ENCODE results near the gene SECTM1.

The SECTM1 gene

DNA sequence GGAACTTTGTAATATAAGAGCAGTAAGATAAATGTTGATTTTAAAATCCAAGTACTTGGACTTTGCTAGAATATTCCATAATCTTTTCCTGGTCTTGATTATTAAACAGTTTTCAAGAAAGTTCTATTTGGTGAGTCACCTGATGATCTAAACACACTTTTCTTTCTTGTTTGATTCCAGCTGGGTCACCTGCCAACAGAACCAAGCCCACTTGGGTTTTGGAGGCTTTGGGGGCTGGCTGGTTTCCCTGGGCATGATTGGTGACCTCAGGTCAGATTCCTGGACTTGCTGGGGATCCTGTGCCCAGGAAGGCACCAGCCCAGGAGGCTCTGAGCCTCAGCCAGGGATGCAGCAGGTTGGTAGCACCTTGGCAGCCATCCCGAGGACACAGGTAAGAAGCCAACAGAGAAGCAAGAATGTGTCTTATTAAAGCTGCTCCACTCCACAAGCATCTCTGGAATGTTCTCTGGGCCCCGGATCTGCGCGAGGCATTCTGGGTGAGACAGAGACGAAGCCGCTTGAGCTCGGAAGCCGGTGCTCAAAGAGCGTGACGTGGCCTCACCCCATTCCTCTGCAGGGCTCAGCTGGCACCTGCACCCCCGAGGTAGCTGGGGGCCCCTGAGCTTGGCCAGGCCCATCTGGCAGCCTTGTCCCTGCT lies 22.3 kb upstream of the SECTM1 start:
- CTCF ChIA-PET = interaction anchor here (0.9 to 1.2 kb wide), 3 partner anchors 11 to 46 kb away, joined by 3 to 4 read pairs (median 4); no protein-coding TSS in a partner anchor
- TF ChIP-seq, protein P1, sequence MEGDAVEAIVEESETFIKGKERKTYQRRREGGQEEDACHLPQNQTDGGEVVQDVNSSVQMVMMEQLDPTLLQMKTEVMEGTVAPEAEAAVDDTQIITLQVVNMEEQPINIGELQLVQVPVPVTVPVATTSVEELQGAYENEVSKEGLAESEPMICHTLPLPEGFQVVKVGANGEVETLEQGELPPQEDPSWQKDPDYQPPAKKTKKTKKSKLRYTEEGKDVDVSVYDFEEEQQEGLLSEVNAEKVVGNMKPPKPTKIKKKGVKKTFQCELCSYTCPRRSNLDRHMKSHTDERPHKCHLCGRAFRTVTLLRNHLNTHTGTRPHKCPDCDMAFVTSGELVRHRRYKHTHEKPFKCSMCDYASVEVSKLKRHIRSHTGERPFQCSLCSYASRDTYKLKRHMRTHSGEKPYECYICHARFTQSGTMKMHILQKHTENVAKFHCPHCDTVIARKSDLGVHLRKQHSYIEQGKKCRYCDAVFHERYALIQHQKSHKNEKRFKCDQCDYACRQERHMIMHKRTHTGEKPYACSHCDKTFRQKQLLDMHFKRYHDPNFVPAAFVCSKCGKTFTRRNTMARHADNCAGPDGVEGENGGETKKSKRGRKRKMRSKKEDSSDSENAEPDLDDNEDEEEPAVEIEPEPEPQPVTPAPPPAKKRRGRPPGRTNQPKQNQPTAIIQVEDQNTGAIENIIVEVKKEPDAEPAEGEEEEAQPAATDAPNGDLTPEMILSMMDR (IDR thresholded peaks at IDR 0.05; ENCODE audit: control extremely low read depth, extremely low read depth, low read depth, missing control alignments) = no peak
- no peak for DNase-seq (ENCODE audit: extremely low spot score)
- POLR2A ChIA-PET = no interaction called here

DNA sequence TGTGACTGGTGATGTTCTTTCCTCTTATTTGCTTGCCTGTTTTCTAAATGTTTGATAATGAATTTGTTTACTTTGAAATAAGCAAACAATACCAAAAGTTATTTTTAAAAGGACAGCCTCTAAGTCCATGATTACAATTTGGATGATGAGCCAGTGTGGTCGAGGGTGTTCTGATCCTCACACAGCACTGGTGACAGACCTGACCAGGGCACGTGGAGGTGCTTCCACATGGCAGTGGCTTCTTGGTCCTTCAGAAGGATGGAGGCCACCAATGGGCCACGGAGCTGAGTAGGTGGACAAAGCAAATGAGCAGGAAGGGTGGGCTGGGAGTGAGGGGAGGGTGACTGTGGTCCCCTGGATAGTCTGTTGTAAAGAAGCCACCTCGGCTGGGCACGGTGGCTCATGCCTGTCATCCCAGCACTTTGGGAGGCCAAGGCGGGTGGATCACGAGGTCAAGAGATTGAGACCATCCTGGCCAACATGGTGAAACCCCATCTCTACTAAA lies 21.3 kb upstream of the SECTM1 start:
- CTCF ChIA-PET = no interaction called here
- TF ChIP-seq, protein P1 (IDR thresholded peaks at IDR 0.05; ENCODE audit: control extremely low read depth, extremely low read depth, low read depth, missing control alignments) = no peak
- DNase-seq (ENCODE audit: extremely low spot score) = no peak
- POLR2A ChIA-PET = no interaction called here

DNA sequence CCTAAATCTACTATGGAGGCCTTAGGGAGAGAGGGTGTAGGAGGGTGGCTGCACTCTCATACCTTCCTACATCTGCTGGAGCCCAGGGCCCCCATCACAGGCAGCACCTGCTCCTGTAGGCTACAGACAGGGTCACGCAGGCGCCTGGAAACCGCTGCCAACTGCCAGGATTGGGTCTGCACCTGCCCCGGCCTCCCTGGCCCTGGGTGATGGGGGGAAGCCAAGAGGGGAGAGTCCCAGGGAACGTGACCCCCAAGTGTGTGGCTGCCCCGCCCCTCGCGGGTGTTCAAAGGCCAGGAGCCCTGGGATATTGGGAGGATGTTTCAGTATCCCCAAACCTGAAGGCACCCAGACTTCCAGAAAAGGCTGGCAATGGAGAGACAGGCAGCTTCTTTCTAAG lies 19.9 kb upstream of the SECTM1 start:
- ChIA-PET CTCF (interaction anchor here (0.9 to 3.9 kb wide), 5 partner anchors 9 to 63 kb away, joined by 3 to 35 read pairs (median 3); partner anchors contain the start of gene UTS2R), POLR2A (no interaction called here)
- DNase-seq (ENCODE audit: extremely low spot score) = no peak
- TF ChIP-seq, protein P1 (IDR thresholded peaks at IDR 0.05; ENCODE audit: control extremely low read depth, extremely low read depth, low read depth, missing control alignments) = no peak

DNA sequence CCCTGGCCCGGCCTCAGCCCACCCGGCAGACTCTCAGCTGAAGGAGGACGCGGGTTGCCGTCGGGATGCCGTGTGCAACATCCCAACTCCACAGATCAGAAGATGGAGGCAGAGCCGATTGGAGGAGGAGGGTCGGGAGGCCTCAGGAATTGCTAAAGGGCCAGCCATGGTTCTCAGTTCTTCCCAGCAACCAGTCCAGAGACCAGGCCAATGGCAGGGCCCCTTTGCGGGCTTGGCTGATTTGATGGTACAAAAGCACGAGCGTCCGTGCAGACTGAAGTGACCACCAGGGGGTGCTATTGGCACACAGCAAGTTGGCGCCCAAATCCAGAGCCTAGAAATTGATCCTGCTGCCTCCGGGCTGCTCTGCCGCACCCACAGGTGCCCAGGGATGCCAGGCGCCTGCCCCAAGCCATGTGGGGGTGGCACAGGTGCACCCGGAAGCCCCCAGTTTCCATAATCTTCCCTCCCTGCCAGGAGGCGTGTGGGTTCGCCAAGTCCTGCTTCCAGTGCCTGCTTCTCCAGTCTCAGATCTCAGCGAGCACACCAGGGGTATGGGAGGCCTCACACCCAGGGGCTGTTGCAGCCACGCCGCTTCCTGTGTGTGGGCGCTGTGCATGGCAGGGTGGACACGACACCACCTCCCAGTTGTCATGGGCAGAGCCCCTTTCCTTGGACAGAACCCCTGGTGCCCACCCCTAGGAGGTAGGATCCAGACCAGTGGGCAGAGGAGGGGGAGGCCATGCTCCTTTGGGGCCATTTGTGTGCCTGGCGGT lies 18.3 kb upstream of the SECTM1 start:
- CTCF ChIA-PET = interaction anchor here (0.8 to 3.9 kb wide), 29 partner anchors 10 to 305 kb away, joined by 3 to 35 read pairs (median 4); partner anchors contain the start of genes HEXD, OGFOD3, SECTM1 and UTS2R
- TF ChIP-seq, protein P1 (IDR thresholded peaks at IDR 0.05; ENCODE audit: control extremely low read depth, extremely low read depth, low read depth, missing control alignments) = peak; percentile 85
- POLR2A ChIA-PET = no interaction called here
- DNase-seq (ENCODE audit: extremely low spot score) = peak; percentile 88

DNA sequence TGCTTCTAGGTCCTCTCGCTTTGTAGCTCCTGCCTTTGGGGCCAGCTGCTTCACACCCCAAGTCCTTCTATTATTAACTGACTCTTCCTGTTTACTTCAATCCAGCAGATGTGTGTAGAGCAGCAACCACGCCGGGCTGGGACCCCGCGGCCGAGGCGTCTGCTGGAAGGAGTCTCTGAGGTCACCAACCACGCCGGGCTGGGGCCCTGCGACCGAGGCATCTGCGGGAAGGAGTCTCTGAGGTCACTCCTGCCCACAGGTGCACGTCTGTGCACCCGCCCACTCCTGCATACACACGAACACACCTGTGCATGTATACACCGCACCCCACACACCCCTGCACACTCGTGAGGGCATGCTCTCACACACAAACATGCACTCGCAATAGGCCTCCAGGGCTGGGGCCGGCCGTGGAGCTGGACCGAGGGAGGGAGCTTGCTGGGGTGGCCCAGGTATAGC lies 17.7 kb upstream of the SECTM1 start:
- ChIA-PET POLR2A (no interaction called here), CTCF (interaction anchor here (0.7 to 3.9 kb wide), 21 partner anchors 9 to 321 kb away, joined by 3 to 35 read pairs (median 4); partner anchors contain the start of genes HEXD, OGFOD3, SECTM1 and UTS2R)
- TF ChIP-seq, protein P1 (IDR thresholded peaks at IDR 0.05; ENCODE audit: control extremely low read depth, extremely low read depth, low read depth, missing control alignments) = no peak
- DNase-seq (ENCODE audit: extremely low spot score) = no peak
